ENCODE measurements around the gene GARIN5A.
"Not testable (repeated sequence)": the region's sequence is repeated elsewhere in the genome, so short reads cannot be mapped to it uniquely, and the experiment has no call there.

Gene GARIN5A

DNA sequence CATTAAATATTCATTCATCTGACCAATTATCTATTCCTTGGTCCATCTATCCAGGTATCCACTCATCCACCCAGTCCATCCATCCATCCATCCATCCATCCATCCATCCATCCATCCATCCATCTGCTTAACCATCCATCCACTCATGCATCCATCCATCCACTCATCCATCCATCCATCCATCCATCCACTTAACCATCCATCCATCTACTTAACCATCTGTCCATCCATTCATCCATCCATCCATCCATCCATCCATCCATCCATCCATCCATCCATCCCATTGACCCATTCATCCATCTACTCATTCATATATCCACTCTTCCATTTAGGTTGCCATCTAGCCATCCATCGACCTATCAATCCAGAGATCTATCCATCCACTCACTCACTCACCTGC is 32.6 kb downstream of the GARIN5A start:
- DNase-seq (ENCODE audit: low read depth, low spot score): no peak
- no peak overlapping the region for H3K27ac ChIP-seq

DNA sequence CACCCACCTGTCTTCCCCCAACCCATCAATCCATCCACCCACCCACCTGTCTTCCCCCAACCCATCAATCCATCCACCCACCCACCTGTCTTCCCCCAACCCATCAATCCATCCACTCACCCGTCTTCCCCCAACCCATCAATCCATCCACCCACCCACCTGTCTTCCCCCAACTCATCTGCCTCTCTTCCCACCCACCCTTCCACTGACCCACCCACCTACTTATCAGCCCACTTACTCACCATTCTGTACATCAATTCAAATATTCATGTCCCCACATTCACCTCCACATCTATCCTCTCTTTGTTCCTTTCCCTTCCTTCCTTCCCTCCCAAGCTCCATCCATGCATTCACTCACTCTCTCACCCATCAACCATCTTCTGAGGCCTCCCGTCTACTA is 37.5 kb downstream of the GARIN5A start:
- DNase-seq (ENCODE audit: low read depth, low spot score); H3K27ac ChIP-seq: not testable (repeated sequence)

DNA sequence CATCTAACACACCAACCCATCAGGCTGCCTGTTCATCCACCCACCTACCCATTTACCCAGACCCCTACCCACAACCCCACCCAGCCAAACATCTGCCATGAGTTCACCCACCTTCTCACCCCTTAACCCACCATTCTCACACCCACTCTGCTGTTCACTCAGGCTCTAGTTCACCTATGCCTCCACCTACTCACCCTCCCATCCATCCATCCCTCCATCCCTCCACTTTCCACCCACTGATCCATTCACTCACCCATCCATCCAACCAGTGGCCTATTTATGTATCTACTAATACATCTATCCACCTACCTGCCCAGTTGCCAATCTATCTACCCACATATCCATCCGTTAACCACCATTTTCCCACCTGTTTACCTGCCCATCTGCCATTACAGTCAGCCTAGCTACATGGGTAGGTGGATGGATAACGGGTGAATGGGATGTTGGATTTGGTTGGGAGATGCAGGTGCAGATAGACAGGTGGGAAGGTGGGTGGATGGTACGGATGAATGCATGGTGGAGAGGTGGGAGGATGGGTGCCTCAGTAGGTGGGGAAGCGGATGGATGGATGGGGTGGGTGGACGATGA is 38.7 kb downstream of the GARIN5A start:
- no peak for DNase-seq (ENCODE audit: low read depth, low spot score)
- no peak overlapping the region for H3K27ac ChIP-seq

DNA sequence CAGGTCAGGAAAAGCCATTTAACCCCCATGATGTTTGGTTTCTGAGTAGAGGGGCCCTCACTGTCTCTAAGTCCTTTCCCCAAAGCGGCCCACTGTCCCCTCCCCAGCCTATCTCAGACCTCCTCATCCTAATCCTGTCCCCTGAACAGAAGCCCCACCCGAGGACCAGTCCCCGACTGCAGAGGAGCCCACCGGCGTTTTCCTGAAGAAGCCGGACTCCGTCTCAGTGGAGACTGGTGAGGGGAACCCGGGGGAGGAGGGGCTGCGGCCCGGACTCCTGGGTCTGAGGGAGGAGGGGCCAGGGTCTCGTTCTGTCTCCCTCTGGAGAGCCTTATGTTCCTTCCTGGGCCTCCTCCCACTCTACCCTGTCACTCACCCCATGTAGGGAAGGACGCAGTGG is 41.0 kb downstream of the GARIN5A start:
- no peak overlapping the region for H3K27ac ChIP-seq
- no peak for DNase-seq (ENCODE audit: low read depth, low spot score)

DNA sequence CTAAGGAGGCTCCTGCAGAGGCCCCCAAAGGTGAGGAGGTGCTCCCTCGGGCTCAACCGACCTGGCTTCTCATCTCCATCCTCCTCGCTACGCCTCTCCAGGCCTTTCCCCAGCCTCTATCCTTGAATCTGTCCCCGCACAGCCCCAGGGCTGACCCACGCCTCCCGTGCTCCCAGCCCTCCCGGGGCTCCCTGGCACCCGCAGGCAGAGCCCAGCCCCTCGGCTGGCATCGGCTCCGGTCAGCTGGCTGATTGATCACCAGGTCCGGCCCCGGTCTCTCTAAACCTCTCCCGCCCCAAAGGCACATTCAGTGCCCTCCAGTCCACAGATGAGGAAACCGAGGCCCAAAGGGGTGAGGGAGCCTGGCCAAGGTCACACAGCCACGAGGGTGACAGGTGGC is 41.4 kb downstream of the GARIN5A start:
- DNase-seq (ENCODE audit: low read depth, low spot score): no peak
- no peak overlapping the region for H3K27ac ChIP-seq

DNA sequence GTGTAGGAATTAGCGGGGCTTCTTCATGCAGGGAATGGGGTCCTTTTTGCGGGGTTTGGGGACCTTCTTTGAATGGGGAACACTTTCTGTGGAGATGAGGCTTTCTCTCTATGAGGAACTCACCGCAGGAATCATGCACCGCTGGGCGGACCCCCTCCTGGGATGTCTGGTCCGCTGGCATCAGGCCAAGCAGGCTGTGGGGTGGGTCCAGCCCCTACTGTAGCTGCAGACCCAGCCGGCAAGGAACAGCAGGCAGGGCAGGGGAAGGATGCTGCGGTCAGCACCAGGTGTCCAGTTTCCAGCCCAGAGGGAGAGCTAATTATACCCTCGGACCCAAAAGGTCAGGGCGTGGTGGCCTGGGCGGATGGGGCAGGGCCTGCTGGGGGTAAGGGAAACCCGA is 42.1 kb downstream of the GARIN5A start:
- no peak for DNase-seq (ENCODE audit: low read depth, low spot score)
- no peak overlapping the region for H3K27ac ChIP-seq

DNA sequence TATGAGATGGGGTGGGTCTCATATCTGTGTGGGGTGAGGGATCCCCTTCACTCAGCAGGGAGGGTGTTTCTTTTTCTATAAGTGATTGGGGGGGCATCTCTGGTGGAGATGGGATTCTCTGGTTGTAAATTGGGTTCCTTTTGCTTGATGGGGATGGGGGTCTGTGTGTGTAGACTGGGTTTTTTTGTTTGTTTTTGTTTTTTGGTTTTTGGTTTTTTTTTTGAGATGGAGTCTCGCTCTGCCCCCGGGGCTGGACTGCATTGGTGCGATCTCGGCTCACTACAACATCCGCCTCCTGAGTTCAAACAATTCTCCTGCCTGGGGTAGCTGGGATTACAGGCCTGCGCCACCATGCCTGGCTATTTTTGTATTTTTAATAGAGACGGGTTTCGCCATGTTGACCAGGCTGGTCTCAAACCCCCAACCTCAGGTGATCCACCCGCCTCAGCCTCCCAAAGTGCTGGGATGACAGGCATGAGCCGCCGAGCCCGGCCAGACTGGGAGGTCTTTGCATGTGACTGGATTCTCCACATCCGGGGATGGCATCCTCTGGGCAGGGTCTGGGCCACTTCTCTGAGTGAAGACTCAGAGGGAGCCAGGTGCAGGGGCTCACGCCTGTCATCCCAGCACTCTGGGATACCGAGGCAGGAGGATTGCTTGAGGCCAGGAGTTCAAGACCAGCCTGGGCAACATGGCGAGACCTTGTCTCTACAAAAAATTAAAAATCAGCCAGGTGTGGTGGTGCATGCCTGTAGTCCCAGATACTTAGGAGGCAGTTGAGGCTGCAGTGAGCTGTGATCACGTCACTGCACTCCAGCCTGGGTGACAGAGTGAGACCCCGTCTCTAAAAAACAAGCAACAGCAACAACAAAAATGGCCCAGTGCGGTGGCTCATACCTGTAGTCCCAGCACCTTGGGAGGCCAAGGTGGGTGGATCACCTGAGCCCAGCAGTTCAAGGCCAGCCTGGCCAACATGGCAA is 43.2 kb downstream of the GARIN5A start:
- DNase-seq (ENCODE audit: low read depth, low spot score): no peak
- H3K27ac ChIP-seq: no peak overlapping the region

DNA sequence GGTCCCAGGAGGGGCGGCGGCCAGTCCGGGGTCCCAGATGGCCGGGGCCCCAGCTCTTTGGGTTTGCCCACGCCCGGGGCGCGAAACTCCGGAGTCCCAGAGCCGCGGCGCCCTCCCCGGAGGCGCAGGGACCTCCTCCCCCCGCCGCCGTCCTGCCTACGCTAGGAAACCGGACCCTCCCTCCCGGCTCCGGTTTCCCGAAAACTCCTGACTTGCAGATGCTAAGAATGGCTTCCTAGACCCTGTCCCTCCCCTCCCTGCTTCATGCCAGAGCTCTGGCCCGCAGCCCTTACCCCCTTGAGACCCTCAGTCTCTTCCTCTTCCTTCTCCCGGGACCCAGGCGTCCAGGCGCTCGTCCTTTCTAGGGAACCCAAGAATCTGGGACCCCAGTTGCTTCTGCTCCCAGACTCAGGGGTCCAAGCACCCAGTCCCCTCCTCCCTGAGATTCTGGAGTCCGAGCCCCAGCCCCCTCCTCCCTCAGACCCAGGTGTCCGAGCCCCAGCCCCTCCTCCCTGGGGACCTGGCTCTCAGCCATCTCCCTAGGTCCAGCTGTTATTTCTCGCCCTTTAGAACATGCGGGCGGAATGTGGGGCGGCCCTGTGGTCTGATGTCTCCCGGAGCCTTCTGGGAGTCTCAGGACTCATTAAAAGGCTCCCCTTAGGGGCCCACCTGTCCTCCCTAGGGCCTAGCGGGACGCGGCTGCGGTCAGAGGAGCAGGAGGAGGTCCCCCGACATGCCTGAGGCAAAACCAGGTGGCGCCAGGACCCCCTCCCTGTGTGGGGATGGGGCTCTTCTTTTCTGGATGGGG is 44.2 kb downstream of the GARIN5A start, which contains the start of gene MYBPC2:
Gene MYBPC2 (plus strand): TSS at position 672 of the 808 bp plus-strand sequence. CDS start 62 bp downstream, at position 734.
- no peak for DNase-seq (ENCODE audit: low read depth, low spot score)
- no peak within 1 kb of the TSS for H3K27ac ChIP-seq

DNA sequence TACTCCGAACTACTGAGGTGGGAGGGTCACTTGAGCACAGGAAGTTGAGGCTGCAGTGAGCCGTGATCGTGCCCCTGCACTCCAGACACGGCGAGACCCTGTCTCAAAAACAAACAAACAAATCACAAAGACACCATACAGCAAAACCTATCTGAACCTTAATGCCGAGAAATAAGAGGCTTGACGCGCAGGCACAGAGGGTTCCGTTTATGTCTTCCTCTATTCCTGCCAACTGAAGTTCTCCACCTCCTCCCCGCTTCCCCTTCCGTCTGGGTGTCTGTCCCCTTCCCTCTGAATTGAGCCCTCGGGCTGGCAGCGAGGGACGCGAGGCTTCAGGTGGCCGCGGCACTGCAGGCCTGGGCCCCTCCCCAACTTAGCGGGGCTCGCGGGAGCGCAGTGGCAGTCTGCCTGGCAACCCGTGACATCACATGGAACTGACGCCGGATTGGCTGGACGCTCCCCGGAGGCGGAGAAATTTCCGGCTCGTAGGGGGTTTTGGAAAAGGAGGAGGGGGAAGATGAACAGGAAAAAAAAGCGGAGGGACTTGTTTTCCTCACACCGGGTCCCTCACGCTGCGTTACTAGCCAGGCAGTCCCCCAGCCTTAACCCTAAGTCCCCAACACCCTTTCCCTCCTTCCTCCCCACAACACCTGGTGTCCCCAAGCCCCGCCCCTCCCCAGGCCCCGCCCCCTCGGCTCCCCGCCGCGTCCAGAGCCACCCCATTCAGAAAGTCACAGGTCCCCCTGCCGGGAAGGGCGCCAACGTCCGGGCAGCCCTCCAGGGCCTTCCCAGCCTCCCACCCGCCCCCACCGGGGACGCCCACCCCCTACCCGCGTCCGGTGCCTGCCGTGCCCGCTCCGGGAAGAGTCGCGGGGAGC is 45.1 kb downstream of the GARIN5A start:
- DNase-seq (ENCODE audit: low read depth, low spot score): no peak
- no peak overlapping the region for H3K27ac ChIP-seq

DNA sequence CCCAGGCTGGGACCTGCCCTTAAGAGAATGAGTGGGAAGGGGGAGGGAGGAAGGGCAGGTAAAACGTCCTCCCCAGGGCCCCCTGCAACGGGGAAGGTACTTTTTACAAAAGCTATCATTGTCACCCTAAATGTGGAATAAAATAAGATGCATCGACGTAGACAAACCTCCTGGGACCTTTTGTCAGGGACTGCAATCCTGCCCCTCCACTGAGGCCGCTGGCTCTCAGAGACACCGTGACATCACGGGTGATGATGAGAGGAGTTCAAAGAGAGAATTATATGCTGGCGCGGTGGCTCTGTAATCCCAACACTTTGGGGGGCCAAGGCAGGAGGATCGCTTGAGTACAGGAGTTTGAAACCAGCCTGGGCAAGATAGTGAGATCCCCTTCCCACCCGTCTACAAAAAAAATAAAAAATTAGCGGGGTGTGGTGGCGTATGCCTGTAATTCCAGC is 45.7 kb downstream of the GARIN5A start:
- no peak for DNase-seq (ENCODE audit: low read depth, low spot score)
- no peak overlapping the region for H3K27ac ChIP-seq

DNA sequence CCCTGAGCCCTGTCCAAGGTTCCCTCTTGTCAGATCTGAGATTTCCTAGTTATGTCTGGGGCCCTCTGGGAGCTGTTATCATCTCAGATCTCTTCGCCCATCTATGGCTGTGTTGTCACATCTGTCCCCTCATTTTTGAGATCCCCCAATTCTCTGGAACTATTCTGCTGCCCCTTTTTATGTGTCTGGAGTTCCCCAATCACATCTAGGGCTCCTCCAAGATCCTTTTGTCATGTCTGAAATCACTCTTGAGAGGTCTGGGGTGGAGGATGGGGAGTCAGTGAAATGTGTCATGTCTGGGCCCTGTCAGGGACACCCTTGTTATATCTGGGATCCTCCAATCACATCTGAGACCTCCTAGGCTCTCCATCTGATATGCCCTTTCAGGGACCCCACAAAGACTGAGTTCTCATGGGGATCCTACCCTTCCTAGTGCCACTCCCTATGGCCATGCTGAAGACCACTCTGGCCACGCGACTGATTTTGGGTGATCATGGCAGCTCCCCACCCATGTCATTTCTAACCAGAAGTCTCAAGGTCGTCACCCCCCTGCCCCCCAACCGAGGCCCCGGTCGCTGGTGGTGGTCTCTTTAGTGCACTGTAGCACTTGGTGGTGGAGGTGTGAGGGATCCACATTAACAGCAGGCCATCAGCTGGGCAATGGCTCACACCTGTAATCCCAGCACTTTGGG is 47.7 kb downstream of the GARIN5A start:
- no peak for DNase-seq (ENCODE audit: low read depth, low spot score)

DNA sequence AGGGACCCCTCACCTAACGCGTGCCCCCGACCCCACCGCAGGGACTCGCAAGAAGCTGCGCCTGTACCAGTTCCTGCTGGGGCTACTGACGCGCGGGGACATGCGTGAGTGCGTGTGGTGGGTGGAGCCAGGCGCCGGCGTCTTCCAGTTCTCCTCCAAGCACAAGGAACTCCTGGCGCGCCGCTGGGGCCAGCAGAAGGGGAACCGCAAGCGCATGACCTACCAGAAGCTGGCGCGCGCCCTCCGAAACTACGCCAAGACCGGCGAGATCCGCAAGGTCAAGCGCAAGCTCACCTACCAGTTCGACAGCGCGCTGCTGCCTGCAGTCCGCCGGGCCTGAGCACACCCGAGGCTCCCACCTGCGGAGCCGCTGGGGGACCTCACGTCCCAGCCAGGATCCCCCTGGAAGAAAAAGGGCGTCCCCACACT is 48.6 kb downstream of the GARIN5A start:
- no peak overlapping the region for H3K27ac ChIP-seq
- no peak for DNase-seq (ENCODE audit: low read depth, low spot score)

More for the DNA sequence above, 47.7 kb downstream of the GARIN5A start:
- no peak overlapping the region for H3K27ac ChIP-seq

DNA sequence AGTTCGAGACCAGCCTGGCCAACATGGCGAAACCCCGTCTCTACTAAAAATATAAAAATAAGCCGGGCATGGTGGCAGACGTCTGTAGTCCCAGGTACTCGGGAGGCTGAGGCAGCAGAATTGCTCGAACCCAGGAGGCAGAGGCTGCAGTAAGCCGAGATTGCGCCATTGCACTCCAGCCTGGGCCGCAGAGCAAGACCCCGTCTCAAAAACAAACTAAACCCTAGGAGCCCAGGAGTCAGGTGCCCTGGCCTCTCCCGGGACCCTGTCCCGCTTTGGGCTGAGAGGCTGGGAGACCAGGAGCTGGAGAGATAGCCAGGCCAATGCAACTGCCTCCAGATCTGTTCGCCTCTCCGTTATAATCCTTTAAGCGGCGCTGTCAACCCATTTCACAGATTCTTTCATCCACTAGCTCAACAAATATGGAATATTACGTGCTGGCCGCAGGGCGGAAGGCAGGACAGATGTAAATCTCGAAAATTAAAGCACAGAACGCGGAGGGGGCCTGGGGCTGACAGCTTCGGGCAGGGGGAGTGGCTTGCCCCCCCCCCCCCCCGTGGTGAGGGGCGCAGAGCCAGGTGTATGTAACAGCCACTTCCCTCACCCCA is 49.2 kb downstream of the GARIN5A start:
- no peak for DNase-seq (ENCODE audit: low read depth, low spot score)
- no peak overlapping the region for H3K27ac ChIP-seq

DNA sequence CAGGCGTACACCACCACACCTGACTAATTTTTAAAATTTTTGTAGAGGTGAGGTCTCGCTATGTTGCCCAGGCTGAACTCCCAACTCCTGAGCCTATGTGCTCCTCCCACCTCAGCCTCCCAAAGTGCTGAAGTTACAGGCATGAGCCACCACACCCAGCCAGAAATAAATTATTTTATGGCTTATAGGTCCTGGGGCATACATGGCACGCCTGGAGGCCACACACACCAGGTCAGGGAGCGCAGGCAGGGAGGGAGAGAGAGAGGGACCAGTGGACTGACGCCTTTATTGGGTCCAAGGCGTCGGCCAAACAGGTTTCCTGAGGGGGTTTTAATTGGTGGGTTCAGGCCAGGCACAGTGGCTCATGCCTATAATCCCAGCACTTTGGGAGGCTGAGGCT is 51.1 kb downstream of the GARIN5A start:
- H3K27ac ChIP-seq: no peak overlapping the region
- no peak for DNase-seq (ENCODE audit: low read depth, low spot score)

DNA sequence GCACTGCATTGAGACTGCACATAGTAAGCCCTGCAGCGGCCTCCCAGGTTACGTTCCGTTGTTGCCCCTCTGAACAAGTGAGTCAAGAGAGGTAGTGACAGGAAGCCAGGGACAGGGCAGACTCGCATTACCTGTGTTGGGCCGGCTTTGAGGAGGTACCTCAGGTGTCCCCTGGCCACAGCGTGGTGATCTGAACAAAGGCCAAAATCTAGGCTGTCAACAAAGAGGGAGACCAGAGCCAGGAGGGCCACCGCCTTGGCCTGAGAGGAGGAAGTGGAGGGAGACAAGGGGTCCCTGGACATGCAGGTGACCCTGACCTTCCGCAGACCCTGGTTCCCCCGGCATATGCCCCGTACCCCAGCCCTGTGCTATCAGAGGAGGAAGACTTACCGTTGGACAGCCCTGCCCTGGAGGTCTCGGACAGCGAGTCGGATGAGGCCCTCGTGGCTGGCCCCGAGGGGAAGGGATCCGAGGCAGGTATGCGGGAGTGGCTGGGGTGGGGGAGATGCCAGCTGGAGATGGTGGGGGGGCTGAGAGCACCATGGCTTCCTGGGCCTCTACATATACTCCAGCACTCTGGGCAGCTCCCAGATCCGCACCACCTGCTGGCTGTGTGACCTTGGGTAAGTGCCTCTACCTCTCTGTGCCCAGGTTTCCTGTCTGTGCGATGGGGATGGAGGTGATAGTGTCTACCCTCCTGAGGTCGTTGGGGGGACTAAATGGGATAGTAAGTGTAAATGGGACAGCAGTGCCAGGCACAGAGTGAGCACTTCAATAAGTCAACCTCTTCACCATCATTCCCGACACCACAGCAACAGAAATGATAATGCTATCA is 53.2 kb downstream of the GARIN5A start:
- H3K27ac ChIP-seq: no peak overlapping the region
- no peak for DNase-seq (ENCODE audit: low read depth, low spot score)

DNA sequence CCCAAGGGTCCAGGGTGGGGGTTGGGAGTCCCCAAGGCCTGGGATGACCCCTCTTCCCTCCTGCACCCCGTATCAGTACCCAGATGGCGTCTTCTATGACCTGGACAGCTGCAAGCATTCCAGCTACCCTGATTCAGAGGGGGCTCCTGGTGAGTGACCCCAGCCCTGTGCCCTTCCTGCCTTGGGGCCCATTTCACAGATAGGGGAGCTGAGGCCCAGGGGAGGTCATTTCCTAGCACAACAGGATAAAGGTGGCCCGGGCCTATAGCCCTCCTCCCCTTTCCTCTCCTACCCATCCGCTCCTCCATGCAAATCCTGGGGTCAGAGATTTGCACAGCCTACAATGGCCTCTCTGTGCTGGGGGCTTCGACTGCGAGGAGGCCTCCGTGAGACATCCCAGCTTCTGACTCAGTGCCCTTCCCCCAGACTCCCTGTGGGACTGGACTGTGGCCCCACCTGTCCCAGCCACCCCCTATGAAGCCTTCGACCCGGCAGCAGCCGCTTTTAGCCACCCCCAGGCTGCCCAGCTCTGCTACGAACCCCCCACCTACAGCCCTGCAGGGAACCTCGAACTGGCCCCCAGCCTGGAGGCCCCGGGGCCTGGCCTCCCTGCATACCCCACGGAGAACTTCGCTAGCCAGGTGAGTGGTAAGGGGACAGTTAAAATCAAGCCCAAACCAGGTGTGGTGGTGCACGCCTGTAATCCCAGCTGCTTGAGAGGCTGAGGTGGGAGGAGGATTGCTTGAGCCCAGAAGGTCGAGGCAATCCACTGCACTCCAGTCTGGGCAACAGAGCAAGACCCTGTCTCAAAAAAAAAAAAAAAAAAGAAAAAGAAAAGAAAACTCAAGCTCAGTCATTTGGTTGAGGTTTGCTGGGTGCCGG is 54.0 kb downstream of the GARIN5A start:
- no peak overlapping the region for H3K27ac ChIP-seq
- no peak for DNase-seq (ENCODE audit: low read depth, low spot score)

DNA sequence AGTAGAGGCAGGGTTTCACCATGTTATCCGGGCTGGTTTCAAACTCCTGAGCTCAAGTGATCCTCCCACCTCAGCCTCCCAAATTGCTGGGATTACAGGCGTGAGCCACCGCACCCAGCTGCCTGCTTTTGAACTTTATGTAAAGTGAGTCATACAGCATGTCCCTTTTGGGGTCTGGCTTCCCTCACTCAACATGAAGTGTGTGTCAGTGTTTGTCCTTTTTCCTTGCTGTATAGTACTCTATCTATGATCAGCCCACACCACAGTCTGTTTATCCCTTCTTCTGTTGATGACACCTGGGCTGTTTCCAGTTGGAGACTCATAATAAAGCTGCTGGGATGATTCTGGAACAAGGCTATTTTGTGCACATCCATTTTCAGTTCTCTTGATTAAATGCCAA is 55.8 kb downstream of the GARIN5A start:
- DNase-seq (ENCODE audit: low read depth, low spot score): no peak
- H3K27ac ChIP-seq: no peak overlapping the region
